Spleen (tissue), 11 donors: ENCODE measurements around the gene ZNF768. TPM values are rescaled to one million over a fixed set of nuclear protein-coding genes. Genes with fewer than 3 reads are reported as not detected.

Experiments used
- DNase-seq: peaks from one replicate; pipeline ENCODE4 v3.0.0-alpha.2; 2020
- H3K27ac ChIP-seq, 8 donors: fragments of 200-600 bp; sonication (generic) in 7 of 8; 1 replicate in 4 of 8; 2 replicates in 4 of 8; pipeline versions ENCODE4 v1.5.0 to v1.8.0; 2016 to 2021; ENCODE audit warnings: inconsistent platforms in 4 of 8, mild to moderate bottlenecking in 4 of 8, moderate library complexity in 1 of 8
- H3K27me3 ChIP-seq, 7 donors: fragments of 200-600 bp; sonication (generic) in 6 of 7; replicated peaks in 1 of 7; 1 replicate in 4 of 7; 2 replicates in 3 of 7; pipeline versions ENCODE4 v1.5.0 to v1.8.0; 2016 to 2021; ENCODE audit warnings: inconsistent platforms in 3 of 7, mild to moderate bottlenecking in 1 of 7
- H3K36me3 ChIP-seq, 6 donors: fragments of 200-600 bp; sonication (generic) in 5 of 6; 1 replicate in 4 of 6; 2 replicates in 2 of 6; pipeline versions ENCODE4 v1.5.0 to v1.8.0; 2016 to 2021; ENCODE audit warnings: inconsistent platforms in 2 of 6
- H3K4me1 ChIP-seq, 6 donors: fragments of 200-600 bp; sonication (generic) in 5 of 6; 1 replicate in 3 of 6; 2 replicates in 3 of 6; pipeline versions ENCODE4 v1.5.0 to v1.8.0; 2016 to 2021; ENCODE audit warnings: inconsistent platforms in 3 of 6
- H3K4me3 ChIP-seq, 8 donors: fragments of 200-600 bp; sonication (generic) in 7 of 8; 1 replicate in 4 of 8; 2 replicates in 4 of 8; pipeline versions ENCODE4 v1.5.0 to v1.8.0; 2016 to 2021; ENCODE audit warnings: inconsistent platforms in 4 of 8, mild to moderate bottlenecking in 4 of 8, moderate library complexity in 2 of 8
- H3K9me3 ChIP-seq, 8 donors: fragments of 200-600 bp; sonication (generic) in 7 of 8; 1 replicate in 4 of 8; 2 replicates in 4 of 8; pipeline versions ENCODE4 v1.5.0 to v1.8.0; 2016 to 2021; ENCODE audit warnings: inconsistent platforms in 4 of 8
- CTCF ChIP-seq, 11 experiments: fragments of 200-600 bp in 7 of 11; fragments of 450-650 bp in 4 of 11; sonication (generic) in 4 of 11; IDR thresholded peaks in 8 of 11; conservative IDR thresholded peaks in 3 of 11; 1 replicate in 7 of 11; 2 replicates in 4 of 11; pipeline versions ENCODE4 v1.4.0 to v1.8.0; 2016 to 2021; ENCODE audit warnings: antibody characterized with exemption in 11 of 11, inconsistent platforms in 4 of 11, mild to moderate bottlenecking in 1 of 11
- POLR2A ChIP-seq, 3 donors: fragments of 450-650 bp; IDR thresholded peaks; one replicate each; pipeline ENCODE4 v1.5.1; 2017; ENCODE audit warnings: antibody characterized with exemption in 3 of 3, mild to moderate bottlenecking in 1 of 3
- POLR2AphosphoS5 ChIP-seq, 3 donors: sonication (generic); formaldehyde crosslinking; IDR thresholded peaks; one replicate each; pipeline ENCODE4 v1.5.1; 2017; ENCODE audit warnings: antibody characterized with exemption in 3 of 3
- WGBS, 5 donors: extraction: QIAGEN DNeasy Blood & Tissue Kit in 3 of 5; methylation state at CpG; one replicate each; pipeline versions ENCODE4 v1.1.5 to v1.1.7; 2013 to 2018; 5-methylcytosine and 5-hydroxymethylcytosine counted together
- intact Hi-C: fragments of 100-400 bp; cut with DNase I; formaldehyde crosslinking; loops from one replicate; pipeline ENCODE4 v1.15.0; 2023; ENCODE audit warnings: low total_unique reads
- polyA plus RNA-seq, 3 donors: library from polyadenylated mRNA; stranded (reverse); fragments of 200-250 nt; gene quantifications; one replicate each; pipeline ENCODE4 v1.2.1, GENCODE V29; 2013
- total RNA-seq, 7 donors: library from RNA; depleted of rRNA in 3 of 7; stranded (reverse); fragments of >200 nt in 3 of 7; fragmentation: NEBNext Ultra II Directional in 4 of 7; extraction: Animal tissue kit (Norgen Biotek cat#: 25700) in 4 of 7; gene quantifications; one replicate each; pipeline versions ENCODE4 v1.1.0 to v1.2.1, GENCODE V29; 2016 to 2021
- donor health status: healthy with polysubstance abuse.
- donor health status: DM: no; HTN: no; CAD: no; lungs with moderate emphysema.
- donor health status: DM: no; HTN: no; CAD: no.
- donor health status: Bipolar disorder and iron deficiency.
- donor health status: healthy.
- donor health status: DM: no; HTN: no; CAD: no.
- donor health status: DM: yes; HTN: yes; CAD: no.

The ZNF768 gene
- total and polyA plus RNA-seq, 10 donors: 17.0 to 33.1 (median 24.8) TPM

GRCh38 chr16:30552956-30553355, 26.6 kb upstream of the ZNF768 start:
- Histone ChIP-seq H3K4me1 (peaks cover 18 to 73% (median 51%) of the 10 kb centered on the region in 6 donors), H3K27ac (peak overlapping the region in 5 of 8 donors; percentile 8 to 65 (median 43)), H3K4me3 (no peak overlapping the region), H3K27me3 (no peaks in the 10 kb centered on the region), H3K9me3 (no peaks in the 10 kb centered on the region), H3K36me3 (peaks cover 0 to 44% (median 23%) of the 10 kb centered on the region in 6 donors)
- no peak for DNase-seq
- no peak for TF ChIP-seq POLR2A (IDR thresholded peaks at IDR 0.05)
- no peak for TF ChIP-seq CTCF (IDR thresholded peaks at IDR 0.05 in 8 of 11, conservative IDR thresholded peaks at IDR 0.05 in 3 of 11)
- TF ChIP-seq POLR2AphosphoS5 (IDR thresholded peaks at IDR 0.05): no peak
- WGBS, 5 donors: 88 to 100% (median 91%) methylated on average over 4 of the region's 4 CpGs
- intact Hi-C loops: no loop called here

GRCh38 chr16:30551781-30552180, 25.4 kb upstream of the ZNF768 start:
- peak overlapping the region in 7 of 8 donors; percentile 1 to 65 (median 43) for H3K27ac ChIP-seq
- DNase-seq: no peak
- WGBS, 5 donors: 43 to 64% (median 62%) methylated on average over 3 of the region's 3 CpGs
- no peaks in the 10 kb centered on the region for H3K9me3 ChIP-seq
- intact Hi-C loops: no loop called here
- TF ChIP-seq POLR2A (IDR thresholded peaks at IDR 0.05): no peak
- peak in 1 of 3 donors; percentile 30 for TF ChIP-seq POLR2AphosphoS5 (IDR thresholded peaks at IDR 0.05)
- peaks cover 11 to 61% (median 40%) of the 10 kb centered on the region in 6 donors for H3K4me1 ChIP-seq
- no peaks in the 10 kb centered on the region for H3K27me3 ChIP-seq
- peaks cover 0 to 44% (median 23%) of the 10 kb centered on the region in 6 donors for H3K36me3 ChIP-seq
- no peak overlapping the region for H3K4me3 ChIP-seq

GRCh38 chr16:30548416-30549253, 22.3 kb upstream of the ZNF768 start:
- Histone ChIP-seq H3K4me3 (no peak overlapping the region), H3K27ac (no peak overlapping the region), H3K27me3 (no peaks in the 10 kb centered on the region), H3K36me3 (peaks cover 0 to 14% (median under 1%) of the 10 kb centered on the region in 6 donors), H3K9me3 (no peaks in the 10 kb centered on the region), H3K4me1 (peaks cover 6 to 35% (median 22%) of the 10 kb centered on the region in 6 donors)
- intact Hi-C loops: no loop called here
- DNase-seq: no peak
- WGBS, 5 donors: 81 to 87% (median 85%) methylated on average over 8 of the region's 8 CpGs
- TF ChIP-seq POLR2AphosphoS5 (IDR thresholded peaks at IDR 0.05) (no peak), CTCF (IDR thresholded peaks at IDR 0.05 in 8 of 11, conservative IDR thresholded peaks at IDR 0.05 in 3 of 11) (no peak), POLR2A (IDR thresholded peaks at IDR 0.05) (no peak)

- 54 to 78% (median 65%) methylated on average over 8 of the region's 8 CpGs for WGBS, 5 donors
- Histone ChIP-seq H3K4me1 (peaks cover 0 to 10% (median 3%) of the 10 kb centered on the region in 6 donors), H3K27ac (no peak overlapping the region), H3K27me3 (no peaks in the 10 kb centered on the region), H3K36me3 (no peaks in the 10 kb centered on the region), H3K9me3 (no peaks in the 10 kb centered on the region), H3K4me3 (no peak overlapping the region)
- TF ChIP-seq POLR2AphosphoS5 (IDR thresholded peaks at IDR 0.05) (no peak), POLR2A (IDR thresholded peaks at IDR 0.05) (no peak), CTCF (IDR thresholded peaks at IDR 0.05 in 8 of 11, conservative IDR thresholded peaks at IDR 0.05 in 3 of 11) (no peak)
- DNase-seq: no peak
- intact Hi-C loops: no loop called here
Measured at GRCh38 chr16:30546115-30546514, 19.7 kb upstream of the ZNF768 start.
